NK-92 treated with Interleukin-12 subunit alpha and Interleukin-12 subunit beta, amount 100 ng/mL, for 24 hours (cell line): ENCODE results near the gene TLL1.

Source experiments
- DNase-seq: peaks from one replicate; lab custom pipeline; 2025; lab: John Stamatoyannopoulos, UW

TLL1 gene

GRCh38 chr4:165872461-165873297, at the start of gene TLL1:
Gene TLL1 (plus strand): TSS chr4:165873237. CDS start chr4:165873905, 668 bp downstream.
- no peak for DNase-seq

DNA sequence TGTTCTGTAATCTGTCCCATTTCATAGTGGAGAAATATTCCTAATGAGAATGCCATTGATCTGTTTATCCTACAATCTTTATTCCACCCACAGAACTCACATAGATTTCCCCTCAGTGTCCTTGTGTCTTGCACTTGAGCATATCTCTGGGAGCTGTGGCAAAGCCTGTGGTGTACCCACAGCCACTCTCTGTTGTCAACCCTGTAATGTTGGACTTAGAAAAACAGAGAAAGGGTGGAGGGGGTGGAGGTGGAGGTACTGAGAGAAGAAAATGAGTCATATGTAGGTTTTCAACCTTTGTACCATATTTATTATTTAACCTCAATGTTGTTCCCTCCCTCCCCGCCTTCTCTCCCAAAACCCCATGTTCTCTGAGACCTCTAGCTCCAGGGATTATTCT, 46.9 kb upstream of the TLL1 start:
- no peak for DNase-seq

- DNase-seq, result no peak
Observed at GRCh38 chr4:165827018-165827417, 46.0 kb upstream of the TLL1 start.

DNA sequence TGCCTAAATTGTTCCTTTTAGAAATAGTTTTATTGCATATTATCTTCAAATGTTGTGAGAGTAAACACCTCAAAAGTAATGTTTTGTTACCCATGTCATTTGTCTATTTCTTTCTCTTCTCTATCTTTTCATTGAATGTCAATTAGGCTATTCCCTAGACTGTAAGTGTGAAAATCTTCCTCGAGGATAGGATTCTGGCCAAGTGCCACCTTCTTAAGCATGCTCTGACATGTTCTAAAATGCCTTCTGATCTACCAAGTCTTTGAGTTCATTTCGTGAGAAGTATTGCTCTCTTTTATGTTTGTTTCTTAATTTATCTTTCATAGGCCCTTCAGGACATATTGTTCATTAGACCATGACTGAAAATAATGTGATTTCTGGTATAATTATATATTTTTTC, 44.1 kb upstream of the TLL1 start:
- no peak for DNase-seq

- no peak for DNase-seq
Observed at GRCh38 chr4:165834116-165834515, 38.9 kb upstream of the TLL1 start.

DNA sequence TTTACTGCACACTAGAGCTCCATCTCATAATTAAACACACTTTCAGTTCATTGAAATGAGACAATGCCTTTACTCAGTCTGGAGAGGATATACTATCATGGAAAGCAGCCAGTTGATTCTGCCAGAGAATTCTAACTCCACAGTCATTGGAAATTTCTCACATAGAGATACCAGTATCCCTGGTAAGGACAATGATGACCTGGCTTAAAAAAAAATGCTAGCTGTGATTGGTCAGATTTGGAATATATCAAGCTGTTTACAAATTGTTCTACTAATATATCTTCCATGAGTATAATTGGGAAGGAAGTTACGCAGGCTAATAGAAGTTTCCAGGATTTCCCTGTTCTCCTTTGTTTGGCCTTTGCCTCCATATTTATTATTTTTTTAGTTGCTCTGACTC, 34.5 kb upstream of the TLL1 start:
- no peak for DNase-seq

DNA sequence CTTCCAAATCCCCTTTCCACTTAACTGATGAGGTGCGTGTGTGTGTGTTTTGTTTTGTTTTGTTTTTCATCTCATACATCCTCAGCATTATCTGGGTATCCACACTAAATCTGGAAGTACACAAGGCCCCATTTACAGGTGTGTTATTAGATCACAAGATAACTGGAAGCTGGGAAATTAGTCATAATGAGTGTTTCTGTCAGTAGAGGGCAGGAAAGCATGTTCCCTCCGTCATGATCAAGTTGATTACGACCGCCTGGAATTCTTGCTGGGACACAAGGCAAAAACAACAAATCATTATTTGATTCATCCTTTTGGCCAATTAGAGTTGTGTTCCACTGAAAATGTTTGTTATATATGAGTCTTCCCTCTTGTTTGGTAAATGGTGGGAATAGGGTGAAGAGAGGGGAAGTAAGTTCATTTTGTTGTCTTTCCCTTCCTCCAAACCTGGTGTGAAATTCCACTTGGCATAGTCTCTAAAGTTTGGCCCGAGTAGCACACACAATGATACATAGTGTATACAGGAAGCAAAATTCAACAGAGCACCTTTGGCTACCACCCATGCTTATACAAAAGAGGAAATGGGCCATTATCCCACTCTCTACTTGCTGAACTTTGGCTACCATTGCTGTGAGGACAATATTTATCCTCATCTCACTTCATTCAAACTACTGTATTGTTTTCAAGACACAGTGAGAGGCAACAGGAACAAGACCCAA, 33.3 kb upstream of the TLL1 start:
- no peak for DNase-seq

GRCh38 chr4:165842684-165843083, 30.4 kb upstream of the TLL1 start:
- DNase-seq, result no peak

DNA sequence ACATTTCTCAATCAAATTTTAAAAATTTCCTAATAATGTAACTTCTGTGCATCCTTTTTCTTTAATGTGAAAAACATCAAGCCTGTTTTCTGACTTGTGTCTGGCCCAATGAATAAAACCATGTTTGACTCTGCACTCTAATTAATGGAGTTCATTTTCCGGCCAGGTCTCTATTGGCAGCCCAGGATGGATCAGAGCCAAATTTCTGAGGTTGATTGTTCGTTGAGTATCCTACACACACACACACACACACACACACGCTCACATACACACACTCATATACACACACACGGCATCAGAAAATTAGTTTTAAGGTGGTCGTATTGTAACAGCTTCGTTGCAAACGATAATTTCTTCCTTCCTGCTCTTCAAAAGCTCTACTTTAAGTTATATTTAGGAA, 28.9 kb upstream of the TLL1 start:
- DNase-seq, result no peak

DNA sequence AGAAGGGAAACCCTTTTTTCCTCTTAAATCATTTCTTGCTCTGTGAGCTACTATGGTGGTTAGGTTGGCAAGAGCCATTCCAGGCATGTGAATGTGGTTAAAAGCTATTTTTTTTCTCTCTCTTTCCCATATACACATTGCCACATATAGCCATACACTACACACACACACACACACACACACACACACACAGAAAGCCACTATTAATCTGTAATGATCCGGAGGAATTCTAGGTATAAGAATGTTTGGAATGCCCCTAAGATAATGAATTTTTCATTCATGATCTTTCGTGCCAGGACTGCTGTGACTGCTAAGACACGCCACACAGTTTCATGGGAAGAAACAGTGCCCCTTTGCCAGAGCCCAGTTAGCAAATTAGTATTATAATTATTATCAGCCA, 21.8 kb upstream of the TLL1 start:
- no peak for DNase-seq

DNA sequence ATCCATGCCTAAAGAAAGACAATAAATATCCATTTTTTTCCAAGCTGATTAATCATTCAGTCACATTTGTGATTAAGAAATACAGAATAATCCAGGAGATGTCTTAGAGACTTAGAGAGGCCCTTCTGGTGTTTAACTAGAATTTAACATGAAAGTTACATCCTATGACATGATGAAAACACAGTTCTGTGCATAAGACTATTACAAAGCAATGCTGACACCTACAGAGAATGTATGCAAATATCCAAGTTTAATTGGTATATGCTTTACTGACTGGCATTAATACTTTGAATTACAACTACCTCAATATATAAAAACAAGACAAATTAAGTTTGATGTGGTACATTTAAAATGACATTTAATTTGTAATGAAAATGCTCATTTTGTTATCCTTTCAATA, 17.8 kb upstream of the TLL1 start:
- DNase-seq, result no peak

- DNase-seq, result no peak
Observed at GRCh38 chr4:165861363-165861762, 11.7 kb upstream of the TLL1 start.

GRCh38 chr4:165864271-165864670, 8.8 kb upstream of the TLL1 start:
- DNase-seq, result no peak

GRCh38 chr4:165866019-165866650, 6.9 kb upstream of the TLL1 start:
- no peak for DNase-seq

- DNase-seq, result no peak
Observed at GRCh38 chr4:165867961-165868360, 5.1 kb upstream of the TLL1 start.

- DNase-seq, result no peak
Observed at GRCh38 chr4:165873298-165874071, 448 bp downstream of the TLL1 start.

DNA sequence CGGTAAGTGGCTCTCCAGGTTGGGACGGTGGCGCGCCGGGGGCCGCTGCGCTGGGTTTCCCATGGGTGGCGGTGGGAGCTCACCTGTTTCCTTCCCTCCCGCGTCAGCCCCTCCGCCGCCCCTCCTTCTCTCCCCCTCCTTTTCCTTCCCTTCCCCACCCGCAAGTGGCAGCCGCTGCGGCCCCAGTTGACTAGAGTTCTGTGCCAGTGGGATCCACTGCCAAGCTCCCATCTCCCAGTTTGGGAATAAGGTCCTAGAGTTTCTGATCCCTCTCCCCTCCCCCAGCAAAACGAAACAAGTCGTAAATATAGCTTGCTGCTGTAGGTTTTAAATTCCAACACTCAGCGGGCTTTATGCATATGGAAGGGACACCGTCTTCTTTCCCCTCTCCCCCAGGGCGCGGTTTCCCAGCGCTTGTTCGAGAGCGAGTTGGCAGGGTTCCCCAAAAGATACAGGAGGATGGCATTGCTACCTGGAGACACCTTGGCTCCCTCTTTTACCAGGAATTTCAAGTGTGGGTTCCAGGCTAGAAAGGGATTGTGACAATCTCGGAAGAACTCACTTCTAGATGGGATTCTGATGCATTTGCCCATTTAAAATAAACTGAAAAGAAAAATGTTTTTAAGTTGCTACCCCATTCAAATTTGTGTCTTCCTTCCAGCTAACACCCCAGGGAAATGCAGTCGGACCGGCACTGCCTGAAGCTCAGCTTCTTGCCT, 1.2 kb downstream of the TLL1 start:
- no peak for DNase-seq

DNA sequence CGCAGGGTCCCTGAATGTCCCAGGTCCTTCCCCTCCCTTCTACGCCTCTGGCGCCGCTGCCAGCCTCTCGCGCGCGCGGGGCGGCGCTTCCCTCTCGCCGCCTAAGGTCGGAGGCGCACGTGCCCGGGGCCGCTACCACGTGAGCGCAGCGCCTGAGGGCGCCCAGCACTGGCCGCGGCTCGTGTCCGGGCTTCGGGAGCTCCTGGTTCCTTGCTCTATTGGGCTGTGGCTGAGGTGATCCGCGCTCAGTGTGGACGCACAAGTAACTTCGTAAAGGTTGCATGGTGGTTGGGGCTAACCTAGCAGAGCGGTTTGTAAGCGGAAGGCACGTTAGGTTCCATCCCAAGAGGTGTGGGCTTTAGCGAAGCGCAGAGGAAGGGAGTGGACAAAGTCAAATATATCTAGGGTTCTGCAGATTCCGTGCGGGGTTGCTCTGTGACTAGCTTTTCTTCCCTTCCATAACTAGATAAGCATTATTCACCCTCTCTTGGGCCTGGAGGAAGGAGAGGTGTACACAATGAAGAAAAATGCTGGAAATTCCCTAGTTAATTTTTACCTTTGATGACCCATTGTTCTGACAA, 1.8 kb downstream of the TLL1 start:
- DNase-seq, result no peak

DNA sequence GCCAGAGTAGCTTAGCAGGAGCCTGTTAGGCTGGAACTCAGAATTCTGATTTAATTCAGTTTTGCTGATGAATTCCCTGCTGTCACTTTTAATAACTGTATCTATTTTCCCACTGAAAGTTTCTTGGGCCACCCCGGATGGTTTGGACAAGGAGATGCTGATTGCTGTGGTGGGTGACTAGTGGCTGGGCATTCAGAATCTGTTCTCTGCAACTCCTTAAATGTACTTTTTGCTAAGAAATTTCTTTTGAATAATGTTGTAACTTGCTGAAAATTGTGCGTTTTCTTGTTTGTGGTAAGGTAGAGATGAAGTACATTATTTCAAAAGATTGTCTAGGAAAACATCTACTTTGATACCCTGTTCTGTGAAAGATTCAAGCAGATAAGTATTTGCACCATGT, 2.4 kb downstream of the TLL1 start:
- no peak for DNase-seq

GRCh38 chr4:165877286-165877685, 4.2 kb downstream of the TLL1 start:
- no peak for DNase-seq

GRCh38 chr4:165879641-165880040, 6.6 kb downstream of the TLL1 start:
- DNase-seq, result no peak
